Spinal cord (tissue), 10 donors: Measurements from ENCODE around the gene HOXA7. TPM values are rescaled to one million over a fixed set of nuclear protein-coding genes. Genes with fewer than 3 reads are reported as not detected.

Experiments used
- DNase-seq, 6 donors: peaks; one replicate each; pipeline versions ENCODE4 v3.0.0 to v3.0.0-alpha.2; 2013 to 2015; ENCODE audit warnings: low spot score in 6 of 6, low read depth in 4 of 6
- H3K27ac ChIP-seq: one replicate; pipeline ENCODE4 v1.5.1; 2013; ENCODE audit warnings: low read depth, low read length, control low read depth
- H3K27me3 ChIP-seq: one replicate; pipeline ENCODE4 v1.6.1; 2013; ENCODE audit warnings: low read length; ENCODE audit not compliant: control insufficient read depth, insufficient read depth
- H3K36me3 ChIP-seq: one replicate; pipeline ENCODE4 v1.6.1; 2013; ENCODE audit warnings: low read length; ENCODE audit not compliant: control insufficient read depth, insufficient read depth
- H3K4me1 ChIP-seq: one replicate; pipeline ENCODE4 v1.6.1; 2013; ENCODE audit warnings: low read length; ENCODE audit not compliant: control insufficient read depth, insufficient read depth
- H3K4me3 ChIP-seq: one replicate; pipeline ENCODE4 v1.5.1; 2013; ENCODE audit warnings: low read depth, low read length, control low read depth
- H3K9me3 ChIP-seq: one replicate; pipeline ENCODE4 v1.6.1; 2013; ENCODE audit warnings: low read length; ENCODE audit not compliant: control insufficient read depth, insufficient read depth
- WGBS: methylation state at CpG from one replicate; pipeline ENCODE4 v1.1.5; 2013; ENCODE audit warnings: missing lambda C conversion rate; ENCODE audit not compliant: insufficient coverage; 5-methylcytosine and 5-hydroxymethylcytosine counted together
- polyA plus RNA-seq, 2 donors: library from polyadenylated mRNA; unstranded; fragments of 120-200 nt; gene quantifications; one replicate each; pipeline ENCODE4 v1.2.1, GENCODE V29; 2013; ENCODE audit not compliant: insufficient read length in 2 of 2
- total RNA-seq, 2 donors: library from RNA; depleted of rRNA in 1 of 2; stranded (reverse); fragments of 120-200 nt in 1 of 2; fragments of >200 nt in 1 of 2; gene quantifications; one replicate each; pipeline versions ENCODE4 v1.2.3 to v1.2.4, GENCODE V29; 2013 to 2014
- donor health status: healthy.

HOXA7 gene
- total and polyA plus RNA-seq, 4 donors, result 9.6 to 111 (median 52.1) TPM

DNA sequence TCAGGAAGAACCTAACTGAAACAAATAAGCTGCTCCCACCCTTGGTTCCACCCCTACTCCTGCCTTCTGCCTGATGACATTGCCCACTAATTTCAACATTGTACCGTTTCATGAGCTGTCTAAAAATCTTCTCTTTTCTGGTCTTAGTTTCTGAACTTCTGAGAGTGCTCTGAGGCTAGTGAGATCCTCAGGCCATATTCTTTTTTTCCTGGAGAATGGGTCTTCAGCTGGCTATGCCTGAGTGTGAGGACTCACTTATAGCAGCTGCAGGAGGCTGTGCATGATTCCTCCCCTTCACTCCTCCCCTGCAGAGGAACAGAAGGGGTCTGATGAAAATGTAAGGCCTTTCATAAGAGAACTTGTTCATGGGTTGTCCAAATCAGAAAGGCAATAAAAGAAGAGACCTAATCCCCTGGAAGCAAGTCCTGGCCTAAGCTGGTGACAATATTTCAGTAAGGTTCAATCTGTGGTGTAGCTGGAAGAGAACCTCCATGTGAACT, 37.0 kb downstream of the HOXA7 start:
- Histone ChIP-seq H3K4me1 (peaks cover 78% of the 10 kb centered on the region), H3K9me3 (no peaks in the 10 kb centered on the region), H3K36me3 (peaks cover 36% of the 10 kb centered on the region), H3K27me3 (peaks cover 11% of the 10 kb centered on the region), H3K27ac (peak overlapping the region; percentile 98), H3K4me3 (peak overlapping the region; percentile 16)
- DNase-seq, result no peak
- WGBS, result no CpG with 5 or more reads among the region's 1 CpG

DNA sequence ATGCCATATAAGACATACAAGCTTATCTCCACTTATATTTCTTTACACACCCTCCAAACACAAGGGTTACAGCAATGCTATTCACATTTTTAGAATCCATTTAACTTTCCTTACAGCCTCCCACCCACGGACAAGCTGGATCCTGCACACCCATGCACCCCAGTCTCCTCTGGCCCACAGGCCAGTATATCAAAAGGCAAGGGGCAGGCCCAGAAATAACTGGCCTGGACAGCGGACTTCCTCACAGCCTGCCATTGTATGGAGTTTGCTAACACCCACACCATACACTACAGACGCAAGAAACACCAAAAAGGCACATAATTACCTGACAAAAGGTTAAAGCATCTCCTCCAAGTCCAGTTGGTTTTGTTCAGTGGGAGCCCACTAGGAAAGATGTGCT, 37.9 kb downstream of the HOXA7 start:
- H3K4me3 ChIP-seq, result peak overlapping the region; percentile 65
- H3K4me1 ChIP-seq, result peaks cover 69% of the 10 kb centered on the region
- 39% methylated on average over 2 of the region's 3 CpGs for WGBS
- H3K36me3 ChIP-seq, result peaks cover 30% of the 10 kb centered on the region
- no peak for DNase-seq
- H3K27me3 ChIP-seq, result peaks cover 11% of the 10 kb centered on the region
- peak overlapping the region; percentile 98 for H3K27ac ChIP-seq
- H3K9me3 ChIP-seq, result no peaks in the 10 kb centered on the region

DNA sequence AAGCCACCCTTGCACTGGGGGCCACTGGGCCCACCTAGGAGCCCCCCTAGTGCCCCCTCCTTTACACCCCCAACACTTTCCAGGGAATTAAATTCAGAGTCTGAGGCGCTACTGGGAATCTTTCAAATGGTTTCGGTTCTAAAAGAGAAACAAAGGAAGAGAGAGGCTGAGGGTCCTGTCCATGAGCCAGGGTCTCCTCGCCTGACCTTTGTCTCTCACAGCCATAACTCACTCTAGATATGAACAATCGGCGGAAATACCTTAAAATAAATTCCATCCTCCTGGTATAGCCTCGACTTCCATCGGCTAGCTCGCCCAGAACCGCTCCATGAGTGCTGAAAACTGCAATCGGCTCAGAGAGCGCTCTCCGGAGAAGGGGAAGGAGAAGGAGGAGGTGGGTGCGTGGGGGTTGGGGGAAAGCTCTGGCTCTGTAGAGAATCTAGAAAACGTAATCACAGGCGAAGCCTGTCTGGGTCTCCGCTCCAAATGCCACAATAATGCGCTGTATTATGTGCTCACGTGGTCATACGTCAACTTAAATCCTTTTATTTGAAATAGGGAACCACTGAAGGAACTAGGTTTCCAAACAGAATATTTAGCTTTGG, 38.5 kb downstream of the HOXA7 start:
- WGBS, result 41% methylated on average over 4 of the region's 19 CpGs

GRCh38 chr7:27116962-27117886, 39.3 kb downstream of the HOXA7 start:
- 16% methylated on average over 11 of the region's 12 CpGs for WGBS

More for the DNA sequence above, 38.5 kb downstream of the HOXA7 start:
- DNase-seq, result peak in 1 of 6 donors; percentile 84
- Histone ChIP-seq H3K27ac (peak overlapping the region; percentile 98), H3K27me3 (peaks cover 11% of the 10 kb centered on the region), H3K36me3 (peaks cover 30% of the 10 kb centered on the region), H3K4me3 (peak overlapping the region; percentile 65), H3K4me1 (peaks cover 67% of the 10 kb centered on the region), H3K9me3 (no peaks in the 10 kb centered on the region)

GRCh38 chr7:27116031-27116961, 40.2 kb downstream of the HOXA7 start:
- H3K27me3 ChIP-seq, result peaks cover 11% of the 10 kb centered on the region
- peak overlapping the region; percentile 98 for H3K27ac ChIP-seq

More at GRCh38 chr7:27116962-27117886, 39.3 kb downstream of the HOXA7 start:
- Histone ChIP-seq H3K27me3 (peaks cover 11% of the 10 kb centered on the region), H3K36me3 (peaks cover 26% of the 10 kb centered on the region), H3K4me3 (peak overlapping the region; percentile 65), H3K4me1 (peaks cover 60% of the 10 kb centered on the region), H3K9me3 (no peaks in the 10 kb centered on the region), H3K27ac (peak overlapping the region; percentile 98)
- DNase-seq, result peak in 1 of 6 donors; percentile 74

DNA sequence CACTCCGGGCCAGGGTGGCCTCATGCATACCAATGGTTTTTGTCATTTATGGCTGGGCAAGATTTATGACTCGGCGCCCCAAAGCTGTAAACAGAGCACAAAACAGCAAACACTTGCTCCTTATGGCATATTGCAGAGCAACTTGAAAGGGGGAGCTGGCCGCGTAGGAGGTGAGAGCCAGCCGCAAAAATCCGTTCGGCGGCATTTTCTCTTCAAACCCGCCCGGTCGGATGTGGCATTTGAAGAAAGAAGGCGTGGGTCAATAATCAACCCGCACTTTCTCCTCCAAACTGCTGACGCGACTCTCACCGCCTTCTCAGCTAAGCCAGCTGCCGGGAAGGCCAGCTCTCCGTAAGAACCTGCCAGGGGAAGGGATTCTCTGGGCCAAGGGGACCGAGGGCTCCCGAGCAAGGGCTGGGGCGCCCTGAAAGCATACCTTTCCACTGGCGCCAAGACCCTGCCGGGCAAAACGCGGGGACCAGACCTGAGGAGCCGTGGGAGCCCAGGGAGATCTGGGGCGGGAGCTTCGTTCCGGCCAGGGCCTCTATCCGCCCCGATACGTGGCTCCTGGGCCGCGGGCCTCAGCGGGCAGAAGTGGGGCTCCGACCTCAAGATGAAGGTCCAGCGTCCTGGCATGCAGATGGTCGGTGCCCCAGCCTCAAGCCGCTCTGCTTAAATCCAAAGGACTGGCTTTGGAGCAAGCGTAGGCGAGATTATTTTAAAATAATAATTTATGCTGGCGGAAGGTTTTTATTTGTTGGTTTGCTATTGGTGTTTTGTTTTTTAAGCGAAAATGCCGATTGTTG, 41.1 kb downstream of the HOXA7 start:
- peak overlapping the region; percentile 98 for H3K27ac ChIP-seq
- H3K4me1 ChIP-seq, result peaks cover 58% of the 10 kb centered on the region
- peaks cover 9% of the 10 kb centered on the region for H3K27me3 ChIP-seq
- H3K9me3 ChIP-seq, result no peaks in the 10 kb centered on the region
- H3K36me3 ChIP-seq, result peaks cover 23% of the 10 kb centered on the region
- peak overlapping the region; percentile 65 for H3K4me3 ChIP-seq
- DNase-seq, result peak in 2 of 6 donors; percentile 74 to 90
- WGBS, result 10% methylated on average over 31 of the region's 45 CpGs

More at GRCh38 chr7:27116031-27116961, 40.2 kb downstream of the HOXA7 start:
- H3K4me3 ChIP-seq, result peak overlapping the region; percentile 65
- H3K9me3 ChIP-seq, result no peaks in the 10 kb centered on the region
- H3K4me1 ChIP-seq, result peaks cover 56% of the 10 kb centered on the region
- WGBS, result 26% methylated on average over 7 of the region's 20 CpGs
- DNase-seq, result peak in 1 of 6 donors; percentile 88
- peaks cover 22% of the 10 kb centered on the region for H3K36me3 ChIP-seq

DNA sequence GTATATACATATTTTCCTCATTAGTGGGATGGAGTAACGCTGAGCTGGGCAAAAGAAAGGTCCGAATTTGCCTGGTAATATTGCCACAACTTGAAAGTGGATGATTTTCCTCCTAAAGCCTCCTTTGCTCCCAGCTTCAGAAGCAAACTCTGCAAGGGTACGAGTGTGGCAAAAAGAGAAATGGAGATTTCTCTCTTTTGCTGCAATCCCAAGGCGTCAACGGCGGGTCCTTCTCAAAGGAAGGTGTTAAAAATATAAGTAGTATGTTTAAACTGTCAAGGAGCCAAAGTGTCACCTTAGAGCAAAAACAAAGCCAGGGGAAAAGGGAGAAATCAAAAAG, 41.6 kb downstream of the HOXA7 start:
- peaks cover 9% of the 10 kb centered on the region for H3K27me3 ChIP-seq
- peak overlapping the region; percentile 98 for H3K27ac ChIP-seq
- peaks cover 28% of the 10 kb centered on the region for H3K36me3 ChIP-seq
- H3K4me1 ChIP-seq, result peaks cover 58% of the 10 kb centered on the region
- WGBS, result 16% methylated on average over 4 of the region's 6 CpGs
- peak overlapping the region; percentile 65 for H3K4me3 ChIP-seq
- no peak for DNase-seq
- H3K9me3 ChIP-seq, result no peaks in the 10 kb centered on the region

GRCh38 chr7:27113991-27114769, 42.3 kb downstream of the HOXA7 start:
- peak in 2 of 6 donors; percentile 73 to 85 for DNase-seq
- peaks cover 29% of the 10 kb centered on the region for H3K36me3 ChIP-seq
- H3K27ac ChIP-seq, result peak overlapping the region; percentile 98
- H3K9me3 ChIP-seq, result no peaks in the 10 kb centered on the region
- WGBS, result 20% methylated on average over 1 of the region's 26 CpGs
- H3K4me1 ChIP-seq, result peaks cover 61% of the 10 kb centered on the region
- peak overlapping the region; percentile 65 for H3K4me3 ChIP-seq
- H3K27me3 ChIP-seq, result peaks cover 9% of the 10 kb centered on the region
